GM18526 (cell line): ENCODE results near the gene CMTM5.

Experiments used
- POLR2A ChIP-seq: IDR thresholded peaks from 3 replicates; pipeline ENCODE4 v1.6.1; 2011; ENCODE audit not compliant: insufficient read length; ENCODE audit errors: extremely low read depth

CMTM5 gene

DNA sequence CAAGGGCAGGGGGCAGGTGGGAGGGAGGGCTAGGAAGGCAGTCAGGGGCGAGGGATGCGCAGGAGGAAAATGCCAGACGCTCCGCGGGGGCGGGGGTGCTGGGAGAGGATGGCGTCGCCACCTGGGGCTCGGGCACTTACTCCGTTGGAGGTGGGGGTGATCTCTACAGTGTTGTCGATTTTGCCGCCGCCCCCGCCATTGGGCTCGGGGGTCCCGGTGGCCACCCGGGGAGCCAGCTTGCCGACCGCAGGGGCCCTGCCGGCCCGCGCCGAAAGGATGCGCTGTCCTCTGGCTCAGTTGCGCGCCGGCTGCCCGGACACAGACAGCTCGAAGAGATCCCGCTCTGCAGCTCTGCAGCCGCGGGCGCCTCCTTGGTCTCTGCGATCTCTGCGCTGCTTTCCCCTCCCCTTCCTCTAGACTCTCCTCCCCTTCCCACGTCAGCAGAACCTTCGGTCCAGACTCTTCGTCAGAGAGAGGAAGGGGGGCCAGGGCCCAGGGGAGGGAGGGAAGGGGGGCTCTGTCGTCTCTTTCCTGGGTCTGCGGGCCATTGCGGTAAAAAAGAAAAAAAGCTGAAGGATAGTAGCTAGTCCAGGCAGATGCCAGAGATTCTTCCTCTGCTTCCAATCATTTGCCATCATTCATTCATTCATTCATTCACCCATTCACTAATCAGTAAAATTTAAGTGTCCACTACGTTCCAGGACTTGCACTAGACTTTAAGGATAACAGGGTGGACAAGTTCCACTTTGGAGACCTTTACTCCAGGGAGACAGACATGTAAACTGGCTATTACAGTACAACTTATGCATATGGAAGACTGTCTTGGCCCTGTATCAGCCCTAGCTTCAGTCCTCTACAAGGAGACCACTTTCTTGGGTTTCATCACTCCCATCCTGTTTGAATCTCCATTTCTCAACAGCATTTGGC is 24.1 kb upstream of the CMTM5 start, which contains the start of gene SLC22A17:
Gene SLC22A17, minus strand, starts transcription at position 382 of the 927 bp plus-strand sequence.
- no peak for TF ChIP-seq POLR2A

DNA sequence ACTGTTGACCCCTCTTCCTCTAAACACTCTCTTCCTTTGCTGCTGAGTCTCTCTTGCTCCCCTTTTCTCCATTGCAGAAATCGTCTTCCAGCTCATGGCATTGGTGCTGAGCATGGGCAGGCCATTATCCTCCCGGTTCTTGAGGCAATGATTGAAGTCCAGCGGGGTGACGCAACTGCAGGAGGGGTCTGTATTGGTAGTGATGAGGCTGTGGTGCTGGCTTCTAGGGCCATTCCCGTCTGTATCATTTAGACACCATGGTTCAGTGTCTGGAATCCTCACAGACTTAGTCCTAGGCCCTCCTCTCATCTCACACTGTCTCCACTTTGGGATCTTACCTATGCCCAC is 23.4 kb upstream of the CMTM5 start:
- TF ChIP-seq POLR2A, result no peak

DNA sequence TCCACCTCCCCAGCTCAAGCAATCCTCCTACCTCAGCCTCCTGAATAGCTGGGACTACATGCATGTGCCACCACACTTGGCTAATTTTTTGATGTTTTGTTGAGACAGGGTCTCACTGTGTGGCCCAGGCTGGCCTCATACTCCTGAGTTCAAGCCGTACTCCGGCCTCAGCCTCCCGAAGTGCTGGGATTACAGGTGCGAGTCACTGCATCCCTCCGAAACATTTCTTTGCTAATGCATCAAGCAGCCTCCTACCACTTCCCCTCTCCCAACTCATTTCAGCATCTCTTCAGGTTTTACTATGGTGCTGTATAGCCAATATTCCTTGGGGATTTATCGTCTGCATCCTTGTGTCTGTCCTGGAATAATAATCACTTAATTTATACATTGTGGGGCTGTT is 21.9 kb upstream of the CMTM5 start:
- TF ChIP-seq POLR2A, result no peak

DNA sequence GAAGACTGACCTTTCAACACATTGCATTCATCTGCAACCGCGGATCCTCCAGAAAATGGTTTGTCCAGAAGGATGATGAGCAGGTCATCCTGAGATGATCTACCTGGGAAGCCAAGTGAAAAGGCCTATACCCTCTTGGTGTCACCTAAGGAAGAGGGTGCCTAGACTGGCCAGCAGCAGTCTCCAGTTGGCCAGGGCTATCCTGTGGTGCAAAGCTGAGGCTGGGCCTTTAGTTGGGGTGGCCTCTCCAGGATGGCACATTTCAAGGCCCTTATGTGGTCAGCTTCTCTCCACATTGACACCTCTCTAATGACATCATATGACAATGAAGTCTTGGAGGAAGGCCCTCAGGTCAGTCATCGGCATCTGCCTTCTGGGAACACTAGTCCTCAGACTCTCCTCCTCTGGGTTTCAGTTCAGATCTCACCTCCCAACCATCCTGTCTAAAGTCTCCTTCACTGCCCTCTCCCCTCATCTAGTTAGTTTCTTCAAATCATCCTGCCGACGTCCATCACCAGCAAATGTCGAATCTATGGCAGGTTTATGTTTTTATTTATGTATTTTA is 20.9 kb upstream of the CMTM5 start:
- TF ChIP-seq POLR2A, result no peak

DNA sequence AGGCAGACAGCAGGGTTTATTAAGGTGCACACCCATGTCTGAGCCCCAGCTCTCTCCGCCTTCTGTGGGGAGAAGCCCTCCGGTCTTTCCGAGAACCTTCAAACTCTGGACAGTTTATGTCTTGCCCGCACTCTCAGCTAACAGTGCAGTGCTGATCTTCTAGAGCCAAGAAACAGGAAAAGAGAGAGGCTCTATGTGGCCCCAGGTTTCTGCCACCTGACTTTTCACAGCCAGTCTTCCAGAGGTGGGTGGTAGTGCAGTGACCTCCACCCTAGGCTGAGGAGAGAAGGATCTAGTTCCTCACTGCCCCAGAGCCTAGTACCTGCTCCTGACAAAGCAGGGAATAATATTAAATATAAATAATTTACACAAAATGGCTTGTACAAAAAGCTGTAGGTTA is 20.2 kb upstream of the CMTM5 start:
- TF ChIP-seq POLR2A, result no peak

DNA sequence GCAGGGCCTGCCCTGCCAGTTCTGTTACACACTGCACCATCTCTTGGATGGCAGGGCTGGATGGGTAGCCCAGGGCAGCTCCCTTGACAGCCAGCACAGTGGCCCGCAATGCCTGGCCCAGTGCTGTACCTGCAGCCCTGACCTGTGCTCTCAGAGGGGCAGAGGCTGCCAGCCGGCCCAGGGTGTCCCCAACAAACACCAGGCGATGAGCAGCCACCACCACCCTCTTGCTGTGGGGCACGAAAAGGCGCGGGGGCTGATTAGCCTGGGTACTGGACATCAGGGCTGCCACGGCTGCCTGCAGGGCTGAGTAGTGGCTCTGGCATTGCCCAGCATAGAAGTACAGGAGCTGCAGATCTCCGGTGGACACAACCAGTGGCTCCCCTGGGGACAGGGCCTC is 19.6 kb upstream of the CMTM5 start:
- no peak for TF ChIP-seq POLR2A

DNA sequence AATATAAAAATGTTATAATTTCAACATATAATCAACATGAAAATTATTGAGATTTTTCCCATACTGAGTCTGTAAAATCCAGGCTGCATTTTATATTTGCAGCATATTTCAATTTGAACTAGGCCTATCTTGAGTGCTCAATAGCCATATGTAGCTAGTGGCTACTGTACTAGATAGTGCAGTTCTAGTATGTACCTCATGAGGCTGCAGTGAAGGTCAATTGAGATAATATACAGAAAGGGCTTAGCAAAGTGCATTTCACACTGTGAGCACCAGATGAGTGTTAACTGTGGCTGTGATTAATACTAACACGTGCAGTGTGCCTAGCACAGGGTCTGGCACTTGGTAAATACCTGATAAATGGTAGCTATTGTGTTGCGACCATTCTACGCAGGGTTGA is 18.8 kb upstream of the CMTM5 start:
- no peak for TF ChIP-seq POLR2A

DNA sequence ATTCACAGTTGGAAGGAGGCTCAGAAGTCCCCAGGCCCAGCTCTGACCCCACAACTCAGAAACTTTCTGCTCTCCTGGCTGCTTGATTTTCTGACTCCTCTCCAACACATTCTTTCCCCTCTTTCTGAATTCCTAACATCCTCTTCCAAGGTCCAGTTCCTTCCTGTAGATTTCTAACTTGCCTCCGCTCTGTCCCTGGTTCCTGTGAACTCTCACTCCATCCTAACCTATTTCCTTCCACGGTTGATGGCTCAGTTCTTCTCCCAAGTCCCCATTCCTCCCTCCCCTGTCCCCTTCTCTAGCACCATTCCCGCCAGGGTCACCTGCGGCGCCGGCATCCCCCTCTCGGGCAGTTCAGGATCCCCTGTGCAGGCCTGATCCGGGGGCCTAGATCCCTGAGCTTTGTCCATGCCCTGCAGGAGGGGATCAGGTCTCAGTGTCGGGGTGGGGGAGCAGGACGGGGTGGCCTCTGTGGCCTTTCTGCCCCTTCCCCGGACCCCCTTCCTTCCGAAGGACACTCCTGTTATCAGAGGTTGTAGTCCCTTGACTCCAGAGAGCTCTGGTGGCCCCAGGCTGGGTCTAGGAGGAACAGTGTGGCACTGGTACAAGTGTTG is 18.2 kb upstream of the CMTM5 start:
- no peak for TF ChIP-seq POLR2A

DNA sequence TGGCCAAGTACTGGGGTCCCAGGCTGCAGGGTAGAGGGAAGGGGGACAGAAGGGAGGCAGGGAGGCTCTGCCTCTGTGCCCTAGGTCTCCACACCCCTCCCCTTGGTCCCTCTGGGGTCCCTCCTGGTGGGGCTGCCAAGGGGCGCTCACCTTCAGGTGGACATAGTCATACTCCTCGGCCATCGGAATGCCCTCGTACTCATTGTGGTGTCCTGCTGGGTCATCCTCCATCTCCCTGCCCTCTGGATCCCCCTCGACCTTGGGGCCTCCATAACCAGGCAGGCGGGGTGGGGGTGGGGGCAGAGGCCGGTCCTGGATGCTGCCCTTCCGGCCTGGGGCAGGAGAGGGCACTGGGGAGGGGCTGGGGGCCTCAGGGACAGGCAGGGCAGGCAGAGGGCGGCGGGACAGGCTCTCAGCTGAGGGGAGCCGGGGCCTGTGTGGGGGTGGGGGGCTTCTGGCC is 17.6 kb upstream of the CMTM5 start:
- TF ChIP-seq POLR2A, result no peak

DNA sequence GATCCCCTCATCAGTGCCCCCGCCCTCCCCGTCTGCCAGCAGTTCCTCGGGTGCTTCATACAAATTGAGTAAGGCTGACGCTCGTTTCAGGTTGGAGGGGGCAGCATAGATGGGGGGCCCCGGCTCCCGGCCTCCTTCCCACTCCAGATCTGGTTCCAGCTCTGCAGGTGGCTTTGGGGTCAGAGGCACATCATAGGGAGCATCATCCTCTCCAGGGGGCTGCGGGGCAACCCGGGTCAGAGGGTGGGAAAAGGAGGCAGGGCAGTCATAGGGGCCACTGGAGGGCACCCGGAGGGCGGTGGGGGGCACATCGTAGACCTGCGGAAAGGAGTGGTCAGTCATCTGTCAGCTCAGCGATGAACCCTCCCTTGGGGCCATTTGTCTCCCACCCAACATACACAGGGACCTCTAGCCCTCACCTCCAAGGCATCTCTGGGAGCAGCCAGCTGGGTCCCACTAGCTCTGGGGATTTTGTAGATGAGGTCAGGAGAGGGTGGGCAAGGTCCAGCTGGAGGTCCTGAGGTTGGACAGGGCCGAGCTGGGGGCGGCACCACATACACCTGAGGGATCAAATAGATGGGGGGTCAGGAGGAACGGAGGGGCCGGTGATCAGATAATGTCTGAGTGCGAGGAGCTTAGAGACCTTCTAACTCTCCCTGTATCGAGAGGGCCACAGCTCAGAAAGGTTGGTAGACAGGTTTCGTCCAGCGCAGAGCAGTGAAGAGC is 17.0 kb upstream of the CMTM5 start:
- no peak for TF ChIP-seq POLR2A

DNA sequence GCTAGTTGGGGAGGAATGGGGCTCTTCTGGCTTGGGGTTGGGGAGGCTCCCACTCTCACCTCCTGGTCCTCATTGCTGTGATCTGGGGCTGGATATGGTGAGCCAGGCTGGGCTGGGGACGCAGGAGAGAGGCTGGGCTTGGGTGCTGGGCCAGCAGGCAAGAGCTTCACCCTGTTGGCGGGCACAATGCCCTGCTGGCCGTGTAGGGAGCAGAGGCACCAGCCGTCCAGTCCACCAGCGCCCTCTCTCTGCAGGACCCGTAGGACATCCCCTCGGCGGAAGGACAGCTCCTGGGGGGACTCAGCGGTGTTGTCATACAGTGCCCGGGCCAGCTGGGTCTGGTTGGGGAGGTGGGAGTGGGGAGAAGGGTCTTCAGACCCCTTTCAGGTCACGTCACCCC is 16.4 kb upstream of the CMTM5 start:
- no peak for TF ChIP-seq POLR2A

DNA sequence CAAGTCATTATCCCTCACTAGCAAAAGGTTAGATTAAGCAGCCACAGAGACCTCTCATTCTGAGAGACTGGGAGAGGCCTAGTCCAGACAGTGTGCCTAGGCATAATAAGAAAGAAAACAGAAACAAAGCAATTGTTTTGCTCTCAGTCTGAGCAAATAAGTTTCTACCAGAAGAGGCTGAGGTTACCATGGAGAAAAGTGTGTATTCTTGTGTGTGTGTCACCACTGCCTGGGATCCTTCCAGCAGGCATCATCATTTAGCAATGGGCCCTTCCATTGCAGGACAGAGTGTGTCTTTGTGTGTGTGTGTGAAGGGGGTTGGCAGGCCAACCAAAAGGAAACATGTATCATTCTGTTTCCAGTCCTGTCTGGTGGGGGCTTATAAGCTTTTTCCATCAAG is 15.5 kb upstream of the CMTM5 start:
- TF ChIP-seq POLR2A, result no peak

DNA sequence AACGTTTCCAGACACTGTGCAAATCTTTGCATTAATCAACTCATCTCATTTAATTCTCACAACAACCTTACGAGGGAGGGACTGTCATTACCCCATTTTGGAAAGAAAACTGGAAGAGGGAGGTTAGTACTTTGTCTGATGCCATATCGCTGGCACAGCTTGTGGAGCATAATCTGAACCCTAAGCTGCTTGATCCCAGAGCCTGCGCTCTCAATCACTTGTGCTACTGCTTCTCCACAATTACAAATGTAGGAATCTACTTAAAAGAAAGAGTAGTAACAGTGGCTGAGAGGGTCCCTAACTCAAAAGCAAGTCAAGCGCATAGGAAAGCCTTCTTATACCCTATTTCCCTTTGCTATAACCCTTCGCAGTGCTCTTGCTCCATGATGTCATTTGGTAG is 15.1 kb upstream of the CMTM5 start:
- no peak for TF ChIP-seq POLR2A

DNA sequence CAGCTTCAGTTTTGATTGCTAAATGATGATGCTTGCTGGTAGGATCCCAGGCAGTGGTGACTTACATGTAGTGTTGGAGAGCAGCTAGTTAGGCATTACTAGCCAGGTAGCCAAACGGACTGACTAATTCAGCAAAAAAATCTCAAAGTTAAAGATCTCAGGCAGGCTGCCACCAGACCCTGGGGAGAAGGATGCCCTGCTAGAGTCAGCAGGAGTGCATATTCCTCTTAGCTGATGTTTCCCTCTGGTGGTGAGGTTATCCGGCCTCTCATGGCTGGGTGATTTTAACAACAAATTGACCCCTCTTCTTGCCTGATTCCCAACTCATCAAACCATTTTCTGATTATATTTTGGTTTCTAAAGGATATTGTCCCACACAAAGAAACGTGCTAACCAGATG is 14.6 kb upstream of the CMTM5 start:
- no peak for TF ChIP-seq POLR2A

DNA sequence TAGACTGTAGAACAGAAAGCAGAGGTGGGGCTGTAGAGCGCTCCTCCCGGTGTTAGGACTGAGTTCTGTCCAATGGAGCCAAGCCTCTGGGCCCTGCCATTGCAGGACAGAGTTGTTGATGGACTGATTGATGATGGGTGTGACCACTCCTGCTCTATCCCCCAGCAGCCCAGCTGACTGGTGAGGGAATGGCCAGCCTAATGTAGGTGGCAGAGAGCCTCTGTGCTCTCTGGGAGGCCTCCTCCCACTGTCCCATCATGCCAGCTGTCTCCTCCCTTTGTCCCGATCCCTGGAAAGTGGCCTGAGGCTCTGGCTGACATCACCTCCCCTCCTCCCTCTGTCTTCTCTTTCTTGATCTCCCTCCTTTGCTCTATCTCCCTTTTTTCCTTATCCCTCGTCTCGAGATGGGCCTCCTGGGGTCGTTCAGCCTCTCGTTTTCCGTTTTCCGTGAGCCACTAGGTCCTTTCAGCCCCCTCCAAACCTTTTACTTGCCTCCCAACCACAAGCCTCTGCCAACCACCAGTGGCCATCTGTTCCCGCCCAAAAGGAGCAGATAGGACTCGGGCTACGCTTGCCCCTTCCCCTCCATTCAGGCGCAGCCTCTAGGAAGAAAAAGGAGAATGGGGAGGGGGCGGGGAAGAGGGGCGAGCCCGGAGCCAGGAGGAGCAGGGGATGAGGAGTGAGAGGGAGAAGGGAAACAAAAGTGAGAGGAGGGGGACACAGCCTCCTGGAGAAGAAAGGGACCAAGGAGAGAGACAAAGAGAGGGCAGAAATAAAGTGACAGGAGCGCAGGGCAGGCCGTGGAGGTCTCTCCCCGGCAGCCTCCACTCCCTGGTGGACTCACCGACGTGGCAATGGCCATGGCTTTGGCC is 12.4 kb upstream of the CMTM5 start:
- no peak for TF ChIP-seq POLR2A

DNA sequence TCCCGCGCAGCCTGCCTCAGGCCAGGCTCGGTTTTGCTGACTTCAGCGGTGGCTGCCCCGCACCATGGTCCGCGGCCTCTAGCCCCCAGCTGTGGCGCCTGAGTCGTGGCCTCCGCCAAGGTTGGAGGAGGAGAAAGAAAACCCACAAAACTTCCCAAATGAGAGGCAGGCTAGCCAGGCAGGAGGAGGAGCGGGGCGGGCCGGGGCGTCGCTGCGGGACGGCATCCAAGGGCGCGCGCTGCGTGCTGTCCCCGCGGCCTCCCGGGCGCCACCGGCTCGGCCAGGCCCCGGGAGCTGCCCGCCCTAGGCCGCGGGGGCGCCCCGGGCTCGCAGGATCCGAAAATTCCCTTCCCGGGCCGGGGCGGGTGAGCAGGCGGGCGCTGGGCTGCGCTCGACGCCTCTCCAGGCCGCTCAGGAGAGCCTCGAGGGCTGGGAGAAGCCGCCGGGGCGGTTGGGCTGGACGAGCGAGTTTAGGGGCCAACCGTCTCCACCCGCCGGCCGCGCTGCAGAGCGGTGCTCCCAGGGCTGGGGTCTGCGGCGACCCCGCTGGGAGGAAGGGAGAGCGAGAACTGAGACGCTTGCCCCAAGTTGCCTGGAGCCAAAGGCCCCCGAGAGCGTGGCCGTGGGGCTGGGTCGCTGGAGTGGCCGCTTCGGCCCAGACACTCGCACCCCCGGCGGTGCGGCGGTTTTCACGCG is 11.7 kb upstream of the CMTM5 start, which contains the start of gene EFS:
Gene EFS, minus strand, starts transcription at position 137 of the 696 bp plus-strand sequence. CDS start 147 bp downstream, outside the sequence.
- no peak for TF ChIP-seq POLR2A
